ENCODE results near the gene STK39.
"Not testable (repeated sequence)": the region's sequence is repeated elsewhere in the genome, so short reads cannot be mapped to it uniquely, and the experiment has no call there.

Gene STK39

GRCh38 chr2:168127371-168127770 is 120.0 kb downstream of the STK39 start:
- no peak for DNase-seq (ENCODE audit: low read depth)
- no peak for TF ChIP-seq CTCF (IDR thresholded peaks at IDR 0.05; ENCODE audit: insufficient read depth, low read depth, low read length, missing control alignments)
- no peak overlapping the region for H3K4me3 ChIP-seq (ENCODE audit: low read length)

GRCh38 chr2:168122210-168122609 is 125.2 kb downstream of the STK39 start:
- not testable (repeated sequence) for H3K4me3 ChIP-seq (ENCODE audit: low read length)

GRCh38 chr2:168120730-168121129 is 126.7 kb downstream of the STK39 start:
- TF ChIP-seq CTCF (IDR thresholded peaks at IDR 0.05; ENCODE audit: insufficient read depth, low read depth, low read length, missing control alignments), result no peak
- no peak for DNase-seq (ENCODE audit: low read depth)

More at GRCh38 chr2:168122210-168122609, 125.2 kb downstream of the STK39 start:
- not testable (repeated sequence) for DNase-seq (ENCODE audit: low read depth)

GRCh38 chr2:168120310-168120709 is 127.1 kb downstream of the STK39 start:
- no peak overlapping the region for H3K4me3 ChIP-seq (ENCODE audit: low read length)
- TF ChIP-seq CTCF (IDR thresholded peaks at IDR 0.05; ENCODE audit: insufficient read depth, low read depth, low read length, missing control alignments), result peak; percentile 16
- DNase-seq (ENCODE audit: low read depth), result no peak

More at GRCh38 chr2:168120730-168121129, 126.7 kb downstream of the STK39 start:
- no peak overlapping the region for H3K4me3 ChIP-seq (ENCODE audit: low read length)

- peak; percentile 72 for TF ChIP-seq CTCF (IDR thresholded peaks at IDR 0.05; ENCODE audit: insufficient read depth, low read depth, low read length, missing control alignments)
- H3K4me3 ChIP-seq (ENCODE audit: low read length), result no peak overlapping the region
- DNase-seq (ENCODE audit: low read depth), result peak; percentile 73
Observed at GRCh38 chr2:168119515-168120141, 127.8 kb downstream of the STK39 start.

- H3K4me3 ChIP-seq (ENCODE audit: low read length), result no peak overlapping the region
- peak; percentile 74 for DNase-seq (ENCODE audit: low read depth)
Observed at GRCh38 chr2:168118733-168119514, 128.5 kb downstream of the STK39 start.

More at GRCh38 chr2:168118733-168119514, 128.5 kb downstream of the STK39 start:
- peak; percentile 65 for TF ChIP-seq CTCF (IDR thresholded peaks at IDR 0.05; ENCODE audit: insufficient read depth, low read depth, low read length, missing control alignments)

All from epithelial cell of esophagus (primary cell).